Measurements from ENCODE around the gene SPTB.
A peak's percentile ranks its signal among the peaks of the same experiment; 100 is the strongest.

Gene SPTB

DNA sequence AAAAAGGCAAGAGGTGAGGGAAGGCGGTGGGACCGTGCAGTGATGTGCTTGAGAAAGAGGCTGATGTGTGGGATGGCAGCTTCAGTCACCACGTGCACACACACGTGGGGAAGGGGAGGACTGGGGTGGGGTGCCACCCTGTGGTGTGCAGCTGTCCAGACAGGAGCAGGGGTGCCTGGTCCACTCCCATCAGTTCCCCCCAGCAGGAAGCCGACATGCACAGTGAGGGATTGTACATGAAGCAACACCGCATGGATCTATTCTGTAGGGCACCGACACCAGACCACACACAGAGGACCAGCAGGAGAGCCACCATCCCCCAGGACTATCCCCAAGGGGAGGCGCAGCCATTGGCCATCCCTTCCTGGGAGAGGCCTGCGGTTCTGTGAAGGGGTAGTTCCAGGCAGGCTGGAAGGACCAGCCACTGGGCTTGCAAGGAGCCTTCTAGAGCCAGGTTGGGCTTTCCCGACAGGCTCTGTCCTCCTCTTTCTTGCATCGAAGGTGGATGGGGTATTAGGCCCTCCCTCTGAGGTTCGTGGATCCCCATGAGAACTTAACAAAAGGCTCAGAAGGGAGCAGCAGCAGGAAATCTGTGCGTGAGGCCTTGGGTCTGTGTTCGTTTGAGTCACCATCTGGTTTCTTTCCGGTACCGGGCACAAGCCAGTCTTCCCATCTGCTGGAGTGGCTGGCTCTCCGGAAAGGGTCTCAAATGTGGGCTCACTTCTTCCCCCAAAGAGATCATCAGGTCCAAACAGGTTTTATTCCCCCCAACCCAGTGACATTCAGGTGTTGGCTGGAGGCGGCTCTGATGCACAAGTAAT lies 115.7 kb downstream of the SPTB start:
- DNase-seq, result peak; percentile 13

DNA sequence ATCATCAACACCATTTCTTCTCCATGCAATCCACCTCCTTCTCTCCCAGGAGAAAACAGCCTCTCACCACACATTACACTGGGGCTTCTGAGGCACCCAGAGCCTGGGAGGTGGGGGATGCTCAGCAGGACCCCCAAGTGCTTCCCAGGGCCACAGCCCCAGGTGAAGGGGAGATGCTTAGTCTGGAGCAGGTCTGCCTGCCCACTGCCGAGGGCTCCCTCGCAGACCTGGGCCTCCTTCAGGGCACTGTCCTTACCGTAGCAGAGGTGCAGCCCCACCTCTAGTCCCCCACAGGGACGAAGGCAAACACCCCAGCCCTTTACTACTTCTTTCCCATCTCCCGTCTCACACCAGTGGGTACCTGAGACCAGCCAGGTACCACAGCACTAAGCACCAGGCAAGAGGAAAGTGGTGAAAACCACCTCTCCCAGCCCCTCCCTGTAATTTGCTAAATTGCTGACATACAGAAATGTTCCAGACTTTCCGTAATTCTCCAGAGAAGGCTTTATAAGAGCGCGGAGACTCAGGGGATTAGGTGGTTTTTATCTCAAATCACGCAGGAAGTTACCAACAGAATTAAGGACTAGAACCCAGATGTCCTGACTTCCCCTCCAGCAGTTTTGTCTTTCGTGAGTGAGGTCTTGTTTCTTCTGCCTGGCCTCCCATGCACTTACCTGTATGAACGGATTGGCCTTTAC lies 116.5 kb downstream of the SPTB start:
- DNase-seq, result no peak

GRCh38 chr14:64762044-64763034 lies 117.4 kb downstream of the SPTB start:
- peak; percentile 36 for DNase-seq

GRCh38 chr14:64761441-64762043 lies 118.2 kb downstream of the SPTB start:
- DNase-seq, result no peak

DNA sequence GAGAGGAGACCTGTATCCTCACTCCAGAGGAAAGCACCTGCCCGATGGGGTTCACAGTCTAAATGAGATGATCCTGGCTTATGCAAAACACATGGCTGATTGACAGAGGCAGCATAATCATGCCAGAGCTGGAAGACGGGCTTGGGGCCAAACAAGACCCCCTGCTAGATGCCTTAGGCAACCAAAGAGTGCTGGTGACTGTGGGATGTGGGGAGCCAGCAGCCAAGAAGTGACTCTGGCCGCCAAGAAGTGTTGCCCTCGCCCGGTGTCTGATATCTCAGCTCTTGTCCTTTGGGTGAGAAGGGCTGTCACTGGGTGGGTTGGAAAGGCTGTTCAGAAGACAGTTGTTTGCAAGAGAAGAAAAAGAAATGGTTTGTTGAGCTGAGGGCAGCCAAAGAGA lies 118.8 kb downstream of the SPTB start:
- DNase-seq, result no peak

GRCh38 chr14:64760146-64760755 lies 119.5 kb downstream of the SPTB start:
- peak; percentile 58 for DNase-seq

DNA sequence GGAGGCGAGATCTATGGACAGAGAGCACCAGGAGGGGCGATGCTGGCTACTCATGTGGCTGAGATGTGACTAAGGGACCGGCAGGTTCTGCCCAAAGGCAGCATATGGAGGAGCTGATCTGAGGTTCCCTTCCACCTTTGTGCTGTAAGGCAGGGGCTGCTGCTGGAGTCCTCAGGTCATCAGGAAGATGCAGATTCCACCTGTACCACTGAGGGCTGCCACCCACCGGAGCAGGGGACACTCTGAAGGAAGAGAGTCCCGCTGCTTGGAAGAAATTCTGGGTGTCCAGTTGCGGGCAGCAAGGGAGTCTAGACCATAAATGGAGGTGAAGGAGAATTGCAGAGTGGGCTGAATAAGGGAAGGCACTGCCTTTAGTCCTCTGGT lies 120.2 kb downstream of the SPTB start:
- DNase-seq, result no peak

- DNase-seq, result no peak
Observed at GRCh38 chr14:64758691-64759554, 120.8 kb downstream of the SPTB start.

- no peak for DNase-seq
Observed at GRCh38 chr14:64758025-64758521, 121.6 kb downstream of the SPTB start.

- DNase-seq, result no peak
Observed at GRCh38 chr14:64757601-64758000, 122.1 kb downstream of the SPTB start.

DNA sequence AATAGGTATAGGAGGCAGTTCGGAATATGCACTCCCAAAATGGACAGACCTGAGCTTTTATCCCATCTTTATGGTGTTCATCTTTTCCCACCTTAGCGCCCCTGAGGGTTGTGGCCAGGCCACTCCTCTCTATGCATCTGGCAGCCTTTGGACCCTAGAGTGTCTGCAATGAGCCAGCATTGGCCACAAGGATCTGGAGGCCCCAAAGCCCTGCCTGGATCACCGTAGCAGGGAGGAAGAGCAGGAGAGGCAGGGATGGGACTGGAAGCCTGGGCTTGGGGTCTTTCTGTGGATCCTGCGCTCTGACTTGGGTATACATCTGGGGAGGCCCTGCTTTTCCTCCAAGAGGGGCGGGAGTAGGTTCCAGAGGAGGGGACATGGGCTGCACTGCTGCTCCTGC lies 123.0 kb downstream of the SPTB start:
- DNase-seq, result no peak

GRCh38 chr14:64755781-64756221 lies 123.9 kb downstream of the SPTB start:
- no peak for DNase-seq

DNA sequence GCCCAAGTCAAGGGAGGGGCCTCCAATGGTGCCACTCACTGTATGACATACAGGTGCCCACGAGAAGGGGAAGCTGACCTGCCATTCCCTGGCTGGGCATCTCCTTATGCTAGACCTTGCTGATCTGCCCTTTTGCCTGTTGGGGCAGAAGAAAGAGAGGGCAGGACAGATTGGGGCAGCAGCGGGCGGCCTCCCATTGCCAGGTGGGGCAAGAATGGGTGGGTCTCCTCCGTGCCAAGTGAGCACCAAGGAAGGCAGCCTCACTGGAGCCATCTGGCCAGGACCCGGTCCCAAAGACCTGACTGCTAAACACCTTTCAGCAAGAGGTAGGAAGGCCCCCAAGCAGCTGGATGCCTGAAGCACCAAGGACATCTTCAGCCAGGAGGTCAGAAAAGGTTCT lies 125.0 kb downstream of the SPTB start:
- no peak for DNase-seq

- DNase-seq, result no peak
Observed at GRCh38 chr14:64753999-64754398, 125.7 kb downstream of the SPTB start.

DNA sequence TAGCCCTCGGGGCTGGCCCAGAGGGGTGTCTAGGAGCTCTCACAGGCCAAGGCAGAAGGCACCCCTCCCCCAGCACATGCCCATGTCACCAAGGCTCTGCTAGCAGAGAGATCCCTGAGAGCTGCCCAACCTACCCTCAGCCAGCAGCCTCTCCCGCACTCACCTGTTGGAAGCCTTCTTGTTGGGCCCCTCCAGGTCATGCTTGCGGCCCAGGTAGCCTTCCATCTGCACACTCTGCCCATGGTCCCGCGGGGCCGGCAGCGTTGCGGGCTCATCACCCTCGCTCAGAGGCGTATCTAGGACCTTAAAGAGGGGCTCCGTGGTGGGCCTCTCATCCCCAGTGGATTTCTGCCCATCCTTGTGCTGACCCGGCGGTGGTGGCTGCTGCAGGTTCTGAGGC lies 126.3 kb downstream of the SPTB start:
- DNase-seq, result no peak

DNA sequence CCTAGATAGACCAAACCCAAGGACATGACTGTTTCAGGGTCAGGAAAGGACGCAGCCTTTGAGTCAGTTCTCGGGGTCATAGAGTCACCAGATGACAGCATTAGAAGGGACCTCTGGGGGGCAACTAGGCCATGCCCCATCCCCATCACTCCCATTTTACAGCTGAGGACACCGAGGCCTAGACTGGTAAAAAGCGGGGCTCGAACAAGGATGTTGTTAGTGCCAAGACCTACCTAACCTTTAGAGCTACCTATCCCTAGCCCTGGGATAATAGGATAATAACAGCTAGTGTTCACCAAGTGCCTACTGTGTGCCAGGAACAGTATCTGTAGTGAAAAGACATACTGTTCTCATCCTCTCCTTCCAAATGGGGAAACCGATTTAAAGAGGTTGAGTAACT lies 126.8 kb downstream of the SPTB start:
- no peak for DNase-seq

GRCh38 chr14:64748995-64749714 lies 130.6 kb downstream of the SPTB start:
- no peak for DNase-seq

- no peak for DNase-seq
Observed at GRCh38 chr14:64748521-64748920, 131.2 kb downstream of the SPTB start.

GRCh38 chr14:64747327-64747726 lies 132.4 kb downstream of the SPTB start:
- no peak for DNase-seq
